HG03108 (cell line): ENCODE data around the gene TSG101.

Source experiments
- ATAC-seq: cut with Tn5 transposase; IDR thresholded peaks from one replicate; pipeline ENCODE4 v1.9.1; 2021; ENCODE audit warnings: moderate library complexity; ENCODE audit not compliant: unreplicated experiment

Gene TSG101

GRCh38 chr11:18495271-18495670, 31.5 kb downstream of the TSG101 start:
- no peak for ATAC-seq

GRCh38 chr11:18493310-18493709, 33.4 kb downstream of the TSG101 start:
- ATAC-seq, result no peak

- no peak for ATAC-seq
Observed at GRCh38 chr11:18492888-18493287, 33.9 kb downstream of the TSG101 start.

- ATAC-seq, result no peak
Observed at GRCh38 chr11:18491924-18492323, 34.8 kb downstream of the TSG101 start.

- ATAC-seq, result no peak
Observed at GRCh38 chr11:18490736-18491485, 35.8 kb downstream of the TSG101 start.

GRCh38 chr11:18490319-18490718, 36.4 kb downstream of the TSG101 start:
- ATAC-seq, result no peak

- ATAC-seq, result no peak
Observed at GRCh38 chr11:18485913-18486528, 40.7 kb downstream of the TSG101 start.

GRCh38 chr11:18479063-18479462, 47.7 kb downstream of the TSG101 start:
- no peak for ATAC-seq

GRCh38 chr11:18472587-18472986, 54.2 kb downstream of the TSG101 start:
- ATAC-seq, result no peak

GRCh38 chr11:18471995-18472394, 54.7 kb downstream of the TSG101 start:
- ATAC-seq, result no peak

GRCh38 chr11:18468961-18469360, 57.8 kb downstream of the TSG101 start:
- peak; percentile 47 for ATAC-seq

- ATAC-seq, result no peak
Observed at GRCh38 chr11:18468059-18468458, 58.7 kb downstream of the TSG101 start.

- ATAC-seq, result no peak
Observed at GRCh38 chr11:18466402-18466801, 60.3 kb downstream of the TSG101 start.

GRCh38 chr11:18463439-18463838, 63.3 kb downstream of the TSG101 start:
- ATAC-seq, result no peak

- ATAC-seq, result no peak
Observed at GRCh38 chr11:18461909-18462308, 64.8 kb downstream of the TSG101 start.

- ATAC-seq, result no peak
Observed at GRCh38 chr11:18459634-18460033, 67.1 kb downstream of the TSG101 start.

- ATAC-seq, result no peak
Observed at GRCh38 chr11:18457450-18457849, 69.3 kb downstream of the TSG101 start.

- no peak for ATAC-seq
Observed at GRCh38 chr11:18455686-18456372, 70.9 kb downstream of the TSG101 start, which contains the start of gene LDHAL6A. LDHAL6A (plus strand) TSS chr11:18455856; CDS start chr11:18456681, 825 bp downstream.

GRCh38 chr11:18452927-18453326, 73.8 kb downstream of the TSG101 start:
- no peak for ATAC-seq

GRCh38 chr11:18449251-18449650, 77.5 kb downstream of the TSG101 start:
- no peak for ATAC-seq

GRCh38 chr11:18438691-18439090, 88.1 kb downstream of the TSG101 start:
- no peak for ATAC-seq
